HepG2 (cell line): ENCODE measurements around the gene SAMD4A. TPM values are rescaled to one million over a fixed set of nuclear protein-coding genes. Genes with fewer than 3 reads are reported as not detected.

Experiments
- ATAC-seq: fragments of 200-7000 bp; cut with Tn5 transposase; 3 replicates; pipeline ENCODE4 v1.9.1; 2020; ENCODE audit warnings: mild to moderate bottlenecking, moderate library complexity
- BruUV-seq: library from RNA; stranded (reverse); fragments of 400-500 nt; replicated peaks from 2 replicates; lab custom pipeline; 2021; lab: Mats Ljungman, UMichigan
- CTCF ChIA-PET: fragments of 300-600 bp; formaldehyde crosslinking; extraction: SDS; loops from one replicate; lab custom pipeline; 2021; ENCODE audit warnings: low total read pairs, inconsistent platforms, low intra/inter-chr PET ratio; lab: Yijun Ruan, JAX
- POLR2A ChIA-PET: fragments of 350-600 bp; sonication (Branson Sonifier 250); formaldehyde crosslinking; loops from one replicate; lab custom pipeline; 2020; ENCODE audit warnings: antibody characterized with exemption, inconsistent platforms; lab: Yijun Ruan, JAX
- DNase-seq: peaks from one replicate; pipeline ENCODE4 v3.0.0-alpha.2; 2015; ENCODE audit warnings: low spot score
- FAIRE-seq: peaks from 3 replicates; lab custom pipeline; 2011; peaks lifted over from hg19 to GRCh38; lab: Jason Lieb, UNC
- H2AFZ ChIP-seq: one replicate; pipeline ENCODE4 v1.6.1; 2011; ENCODE audit warnings: low read length, inconsistent platforms
- H3K27ac ChIP-seq: fragments of 300-600 bp; 3 replicates; pipeline ENCODE4 v1.8.0; 2011; ENCODE audit warnings: mixed run types, mild to moderate bottlenecking, mixed read lengths, low read length, inconsistent platforms; ENCODE audit not compliant: insufficient read depth; ENCODE audit errors: extremely low read length
- H3K27me3 ChIP-seq, 2 experiments: fragments of 200-600 bp in 1 of 2; 2 replicates in 1 of 2; 3 replicates in 1 of 2; pipeline versions ENCODE4 v1.6.0 to v1.8.0; 2011; ENCODE audit warnings: low read length in 2 of 2, mild to moderate bottlenecking in 2 of 2, moderate library complexity in 2 of 2, inconsistent platforms in 1 of 2; ENCODE audit not compliant: insufficient read depth in 2 of 2, control insufficient read depth in 1 of 2
- H3K36me3 ChIP-seq, 2 experiments: fragments of 200-600 bp in 1 of 2; replicated peaks in 1 of 2; 2 replicates in 1 of 2; 3 replicates in 1 of 2; pipeline versions ENCODE4 v1.5.1 to v1.8.0; 2011; ENCODE audit warnings: low read length in 2 of 2, inconsistent platforms in 1 of 2; ENCODE audit not compliant: insufficient read depth in 2 of 2, control insufficient read depth in 1 of 2
- H3K4me1 ChIP-seq: 2 replicates; pipeline ENCODE4 v1.5.1; 2012; ENCODE audit warnings: low read length, inconsistent platforms; ENCODE audit not compliant: insufficient read depth
- H3K4me2 ChIP-seq: 2 replicates; pipeline ENCODE4 v1.6.0; 2011; ENCODE audit warnings: low read depth, low read length, inconsistent platforms
- H3K4me3 ChIP-seq, 3 experiments: fragments of 200-600 bp in 1 of 3; sonication (generic), shearing (Covaris generic) in 1 of 3; replicated peaks in 1 of 3; 2 replicates each; pipeline ENCODE4 v1.5.1; 2011 to 2016; ENCODE audit warnings: low read length in 3 of 3, inconsistent platforms in 2 of 3, low read depth in 2 of 3, mild to moderate bottlenecking in 2 of 3, control low read depth in 1 of 3, mixed read lengths in 1 of 3; ENCODE audit not compliant: insufficient read depth in 1 of 3
- H3K79me2 ChIP-seq: one replicate; pipeline ENCODE4 v1.6.1; 2011; ENCODE audit warnings: low read length, inconsistent platforms; ENCODE audit not compliant: insufficient read depth
- H3K9ac ChIP-seq: 2 replicates; pipeline ENCODE4 v1.6.0; 2011; ENCODE audit warnings: mild to moderate bottlenecking, low read depth, low read length, inconsistent platforms; ENCODE audit not compliant: insufficient read depth
- H3K9me3 ChIP-seq: 2 replicates; pipeline ENCODE4 v1.5.1; 2012; ENCODE audit warnings: mild to moderate bottlenecking, low read length
- H4K20me1 ChIP-seq: 2 replicates; pipeline ENCODE4 v1.6.0; 2011; ENCODE audit warnings: inconsistent platforms, mild to moderate bottlenecking, low read length, moderate library complexity; ENCODE audit not compliant: insufficient read depth
- AHR ChIP-seq: IDR thresholded peaks from 2 replicates; pipeline ENCODE4 v1.6.1; 2018; ENCODE audit warnings: missing genetic modification reagents, missing compliant biosample characterization
- FOXJ3 ChIP-seq: sonication (generic); formaldehyde crosslinking; IDR thresholded peaks from 2 replicates; pipeline ENCODE4 v1.4.0; 2020; ENCODE audit warnings: missing genetic modification reagents, mild to moderate bottlenecking, borderline replicate concordance
- PRPF4 ChIP-seq: fragments of 200-400 bp; formaldehyde crosslinking; IDR thresholded peaks from 2 replicates; pipeline ENCODE4 v1.6.1; 2016; ENCODE audit warnings: low read length, low read depth; ENCODE audit not compliant: poor library complexity, severe bottlenecking
- SATB2 ChIP-seq: sonication (generic); formaldehyde crosslinking; IDR thresholded peaks from 2 replicates; pipeline ENCODE4 v1.5.0; 2020; ENCODE audit warnings: missing genetic modification reagents
- ZNF569 ChIP-seq: sonication (generic); formaldehyde crosslinking; IDR thresholded peaks from 2 replicates; pipeline ENCODE4 v1.5.0; 2020; ENCODE audit warnings: mild to moderate bottlenecking, missing genetic modification reagents, moderate library complexity, borderline replicate concordance
- ZNF720 ChIP-seq: sonication (generic); formaldehyde crosslinking; IDR thresholded peaks from 2 replicates; pipeline ENCODE4 v1.4.0; 2020; ENCODE audit warnings: missing genetic modification reagents
- ZNF792 ChIP-seq: IDR thresholded peaks from 2 replicates; pipeline ENCODE4 v1.6.1; 2016
- ZSCAN21 ChIP-seq: sonication (generic); formaldehyde crosslinking; IDR thresholded peaks from 2 replicates; pipeline ENCODE4 v1.8.0; 2022; ENCODE audit warnings: mild to moderate bottlenecking, missing genetic modification reagents, moderate library complexity, borderline replicate concordance
- WGBS: methylation state at CpG from one replicate; pipeline ENCODE4 v1.1.6; 2017; ENCODE audit warnings: low lambda C conversion rate; 5-methylcytosine and 5-hydroxymethylcytosine counted together
- in situ Hi-C: cut with HindIII; loops from 2 replicates; pipeline ENCODE4 v1.10.0; 2017; ENCODE audit warnings: low pct_unique_long_range_greater_than_20kb; ENCODE audit not compliant: extremely low pct_ligation_motif_present
- intact Hi-C: fragments of 100-400 bp; cut with micrococcal nuclease; formaldehyde crosslinking; loops from one replicate; pipeline ENCODE4 v1.10.0; 2022; ENCODE audit not compliant: unreplicated experiment
- polyA plus RNA-seq, 8 experiments: library from polyadenylated mRNA; depleted of rRNA in 3 of 8; stranded (reverse) in 7 of 8; unstranded in 1 of 8; fragments of >200 nt; fragmentation: Illumina TruSeq in 4 of 8; extraction: Trizol in 4 of 8; gene quantifications; 2 replicates each; pipeline versions ENCODE4 v1.2.1 to v1.2.3, GENCODE V29; 2011 to 2016; ENCODE audit warnings: low read depth in 4 of 8, missing spikeins in 1 of 8, mixed read lengths in 1 of 8; ENCODE audit not compliant: insufficient read depth in 1 of 8
- total RNA-seq, 5 experiments: library from RNA; depleted of rRNA; stranded (reverse); fragments of >200 nt; fragmentation: Illumina TruSeq; extraction: Trizol; gene quantifications; 2 replicates each; pipeline ENCODE4 v1.2.3, GENCODE V29; 2016; ENCODE audit warnings: low read depth in 1 of 5
- TF ChIP-seq, protein P1 (sequence below): IDR thresholded peaks from 2 replicates; pipeline ENCODE4 v1.6.1; 2016
- TF ChIP-seq, protein P2 (sequence below): sonication (generic); formaldehyde crosslinking; conservative IDR thresholded peaks from 2 replicates; pipeline ENCODE4 v1.8.0; 2022; ENCODE audit warnings: low read depth, missing genetic modification reagents
- TF ChIP-seq, protein P3 (sequence below): sonication (generic); formaldehyde crosslinking; IDR thresholded peaks from 2 replicates; pipeline ENCODE4 v1.5.0; 2020; ENCODE audit warnings: mild to moderate bottlenecking, missing genetic modification reagents
- TF ChIP-seq, protein P4 (sequence below): sonication (generic); formaldehyde crosslinking; IDR thresholded peaks from 2 replicates; pipeline ENCODE4 v1.8.0; 2023; ENCODE audit warnings: mild to moderate bottlenecking, missing genetic modification reagents

SAMD4A gene
- total and polyA plus RNA-seq, 2 of the 13 experiments (the other 11 are each of a cell fraction or from before 2014, with no cell fraction given): 11.8 to 13.0 TPM

DNA sequence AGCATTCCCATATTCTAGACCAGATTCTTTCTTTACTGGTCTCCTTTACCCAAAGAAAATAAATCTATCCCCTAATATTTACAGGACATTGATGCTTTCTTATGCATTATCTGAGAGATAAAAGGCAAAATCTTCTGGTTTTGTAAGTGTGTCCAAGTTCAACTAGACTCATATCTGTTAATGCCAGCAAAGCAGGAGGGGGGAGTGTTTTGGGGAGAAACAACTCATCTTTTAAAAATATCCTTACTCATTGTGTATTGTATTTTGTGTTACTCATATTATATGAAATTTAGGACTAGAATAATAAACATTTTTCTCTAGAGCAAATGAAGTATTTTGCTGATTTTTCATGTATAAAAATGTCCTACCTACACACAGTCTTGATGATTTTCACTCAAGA is 54.8 kb downstream of the SAMD4A start:
- ChIA-PET CTCF (no interaction called here), POLR2A (no interaction called here)
- peaks cover 37% of the 10 kb centered on the region for H3K79me2 ChIP-seq
- H3K27ac ChIP-seq: no peak overlapping the region
- H3K4me3 ChIP-seq: no peak overlapping the region
- no TSS peak for BruUV-seq
- H3K9me3 ChIP-seq: no peaks in the 10 kb centered on the region
- ATAC-seq (no peak), DNase-seq (no peak), FAIRE-seq (no peak)
- no peak for TF ChIP-seq FOXJ3
- TF ChIP-seq, protein P1, sequence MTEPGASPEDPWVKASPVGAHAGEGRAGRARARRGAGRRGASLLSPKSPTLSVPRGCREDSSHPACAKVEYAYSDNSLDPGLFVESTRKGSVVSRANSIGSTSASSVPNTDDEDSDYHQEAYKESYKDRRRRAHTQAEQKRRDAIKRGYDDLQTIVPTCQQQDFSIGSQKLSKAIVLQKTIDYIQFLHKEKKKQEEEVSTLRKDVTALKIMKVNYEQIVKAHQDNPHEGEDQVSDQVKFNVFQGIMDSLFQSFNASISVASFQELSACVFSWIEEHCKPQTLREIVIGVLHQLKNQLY (CRISPR knock-in tag): no peak
- peaks cover 0 to 2% of the 10 kb centered on the region in 2 experiments; a peak in 1 of 5 replicates for H3K36me3 ChIP-seq
- H3K4me1 ChIP-seq: peaks cover 45% of the 10 kb centered on the region
- H3K9ac ChIP-seq: no peak overlapping the region
- peaks cover 12% of the 10 kb centered on the region; the same call in 1 of the 2 replicates for H4K20me1 ChIP-seq
- in situ Hi-C loops: no loop called here
- intact Hi-C loops: no loop called here
- no peak overlapping the region for H2AFZ ChIP-seq
- H3K4me2 ChIP-seq: no peak overlapping the region
- no peaks in the 10 kb centered on the region for H3K27me3 ChIP-seq

DNA sequence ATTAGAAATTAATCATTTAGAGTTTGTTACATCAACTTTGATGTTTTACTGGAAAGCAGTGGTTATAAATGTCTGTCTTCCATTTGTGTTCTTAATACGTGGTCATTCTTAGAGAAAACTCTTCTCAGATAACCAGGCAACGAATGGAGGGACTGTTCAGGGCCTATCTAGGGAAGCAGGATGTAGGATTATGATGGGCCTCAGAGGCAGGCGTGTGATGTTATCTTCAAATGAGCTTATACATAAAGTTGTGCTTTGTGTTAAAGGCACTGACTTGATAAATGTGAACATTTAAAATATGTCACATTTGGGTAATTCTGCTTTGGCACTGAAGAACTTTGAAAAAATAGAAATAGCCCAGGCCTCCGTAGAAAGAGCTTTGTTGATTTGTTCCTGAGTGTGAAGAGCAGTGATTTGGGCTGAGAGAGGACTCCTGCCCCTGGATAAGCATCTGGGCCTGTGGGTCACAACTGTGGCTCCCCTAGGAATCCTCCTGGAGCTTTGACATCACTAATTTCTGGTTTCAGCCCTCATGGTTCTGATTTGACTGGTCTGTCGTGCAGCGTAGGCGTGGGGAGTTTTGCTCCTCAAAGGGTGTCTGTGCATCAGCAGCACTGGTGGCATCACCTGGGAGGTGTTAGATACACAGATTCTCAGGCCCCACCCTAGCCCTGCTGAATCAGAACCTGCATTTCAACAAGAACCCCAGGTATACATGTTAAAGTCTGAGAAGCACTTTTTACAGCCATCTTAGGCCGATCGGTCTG is 55.4 kb downstream of the SAMD4A start:
- Histone ChIP-seq H3K36me3 (peaks cover 0 to 2% of the 10 kb centered on the region in 2 experiments; a peak in 1 of 5 replicates), H3K27me3 (no peaks in the 10 kb centered on the region), H4K20me1 (peaks cover 17% of the 10 kb centered on the region; the same call in 1 of the 2 replicates), H3K9me3 (no peaks in the 10 kb centered on the region), H3K79me2 (peaks cover 40% of the 10 kb centered on the region), H3K9ac (no peak overlapping the region), H3K4me3 (no peak overlapping the region), H3K4me1 (peaks cover 51% of the 10 kb centered on the region), H3K27ac (no peak overlapping the region), H2AFZ (no peak overlapping the region), H3K4me2 (no peak overlapping the region)
- FAIRE-seq (no peak), DNase-seq (no peak), ATAC-seq (no peak)
- CTCF ChIA-PET: no interaction called here
- in situ Hi-C loops: no loop called here
- intact Hi-C loops: no loop called here
- BruUV-seq: no TSS peak
- POLR2A ChIA-PET: no interaction called here
- WGBS: 96% methylated on average over 8 of the region's 9 CpGs
- TF ChIP-seq ZSCAN21: no peak
- no peak for TF ChIP-seq PRPF4
- no peak for TF ChIP-seq ZNF720 (CRISPR knock-in tag)
- no peak for TF ChIP-seq SATB2 (CRISPR knock-in tag)
- TF ChIP-seq, protein P2, sequence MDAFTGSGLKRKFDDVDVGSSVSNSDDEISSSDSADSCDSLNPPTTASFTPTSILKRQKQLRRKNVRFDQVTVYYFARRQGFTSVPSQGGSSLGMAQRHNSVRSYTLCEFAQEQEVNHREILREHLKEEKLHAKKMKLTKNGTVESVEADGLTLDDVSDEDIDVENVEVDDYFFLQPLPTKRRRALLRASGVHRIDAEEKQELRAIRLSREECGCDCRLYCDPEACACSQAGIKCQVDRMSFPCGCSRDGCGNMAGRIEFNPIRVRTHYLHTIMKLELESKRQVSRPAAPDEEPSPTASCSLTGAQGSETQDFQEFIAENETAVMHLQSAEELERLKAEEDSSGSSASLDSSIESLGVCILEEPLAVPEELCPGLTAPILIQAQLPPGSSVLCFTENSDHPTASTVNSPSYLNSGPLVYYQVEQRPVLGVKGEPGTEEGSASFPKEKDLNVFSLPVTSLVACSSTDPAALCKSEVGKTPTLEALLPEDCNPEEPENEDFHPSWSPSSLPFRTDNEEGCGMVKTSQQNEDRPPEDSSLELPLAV (CRISPR knock-in tag): no peak
- no peak for TF ChIP-seq ZNF792 (CRISPR knock-in tag)
- TF ChIP-seq, protein P3, sequence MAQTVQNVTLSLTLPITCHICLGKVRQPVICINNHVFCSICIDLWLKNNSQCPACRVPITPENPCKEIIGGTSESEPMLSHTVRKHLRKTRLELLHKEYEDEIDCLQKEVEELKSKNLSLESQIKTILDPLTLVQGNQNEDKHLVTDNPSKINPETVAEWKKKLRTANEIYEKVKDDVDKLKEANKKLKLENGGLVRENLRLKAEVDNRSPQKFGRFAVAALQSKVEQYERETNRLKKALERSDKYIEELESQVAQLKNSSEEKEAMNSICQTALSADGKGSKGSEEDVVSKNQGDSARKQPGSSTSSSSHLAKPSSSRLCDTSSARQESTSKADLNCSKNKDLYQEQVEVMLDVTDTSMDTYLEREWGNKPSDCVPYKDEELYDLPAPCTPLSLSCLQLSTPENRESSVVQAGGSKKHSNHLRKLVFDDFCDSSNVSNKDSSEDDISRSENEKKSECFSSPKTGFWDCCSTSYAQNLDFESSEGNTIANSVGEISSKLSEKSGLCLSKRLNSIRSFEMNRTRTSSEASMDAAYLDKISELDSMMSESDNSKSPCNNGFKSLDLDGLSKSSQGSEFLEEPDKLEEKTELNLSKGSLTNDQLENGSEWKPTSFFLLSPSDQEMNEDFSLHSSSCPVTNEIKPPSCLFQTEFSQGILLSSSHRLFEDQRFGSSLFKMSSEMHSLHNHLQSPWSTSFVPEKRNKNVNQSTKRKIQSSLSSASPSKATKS (CRISPR knock-in tag): no peak
- no peak for TF ChIP-seq ZNF569
- TF ChIP-seq, protein P4, sequence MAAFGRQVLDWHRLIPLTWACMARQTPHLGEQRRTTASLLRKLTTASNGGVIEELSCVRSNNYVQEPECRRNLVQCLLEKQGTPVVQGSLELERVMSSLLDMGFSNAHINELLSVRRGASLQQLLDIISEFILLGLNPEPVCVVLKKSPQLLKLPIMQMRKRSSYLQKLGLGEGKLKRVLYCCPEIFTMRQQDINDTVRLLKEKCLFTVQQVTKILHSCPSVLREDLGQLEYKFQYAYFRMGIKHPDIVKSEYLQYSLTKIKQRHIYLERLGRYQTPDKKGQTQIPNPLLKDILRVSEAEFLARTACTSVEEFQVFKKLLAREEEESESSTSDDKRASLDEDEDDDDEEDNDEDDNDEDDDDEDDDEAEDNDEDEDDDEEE (CRISPR knock-in tag): no peak
- no peak for TF ChIP-seq AHR (CRISPR knock-in tag)
